AG20443 (cell line): Measurements from ENCODE around the gene DDA1.

Source experiments
- DNase-seq: peaks from one replicate; pipeline ENCODE4 v3.0.0; 2012; ENCODE audit warnings: low spot score, mixed read lengths

Gene DDA1

DNA sequence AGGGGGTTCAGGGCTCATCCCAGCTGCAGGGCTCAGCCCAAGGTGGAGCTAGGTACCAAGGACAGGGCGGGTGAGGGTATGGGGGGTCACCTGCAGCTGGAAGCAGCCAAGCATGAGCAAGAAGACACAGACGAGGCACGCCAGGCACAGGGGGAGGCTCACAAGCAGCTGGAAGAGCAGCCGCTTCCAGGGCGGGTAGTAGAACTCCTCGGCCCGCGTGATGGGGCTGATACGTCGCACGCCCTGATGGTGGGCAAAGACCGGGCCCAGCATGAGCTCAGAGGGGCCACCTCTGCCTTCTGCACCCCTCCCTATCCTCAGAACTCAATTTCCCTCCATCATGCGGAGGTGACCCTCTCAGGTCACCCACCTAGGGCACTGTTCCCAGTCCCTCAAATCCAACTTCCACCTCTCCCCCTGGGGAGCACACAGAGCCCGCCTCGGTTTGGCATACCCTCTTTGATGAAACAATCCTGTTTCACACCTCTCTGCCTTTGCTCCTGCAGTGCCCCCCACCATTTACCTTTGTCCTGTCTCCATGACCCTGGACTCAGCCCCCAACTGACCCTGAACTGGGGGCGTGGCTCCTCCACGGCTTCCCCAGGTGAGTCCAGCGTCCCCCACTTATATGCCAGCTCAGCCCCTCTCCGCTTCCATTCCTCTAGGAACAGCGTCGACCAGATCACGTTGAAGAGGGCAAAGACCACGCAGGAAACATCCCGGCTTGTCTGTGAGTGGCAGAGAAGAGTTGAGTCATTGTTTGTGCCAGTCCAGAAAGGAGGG is 21.1 kb downstream of the DDA1 start:
- DNase-seq: no peak

DNA sequence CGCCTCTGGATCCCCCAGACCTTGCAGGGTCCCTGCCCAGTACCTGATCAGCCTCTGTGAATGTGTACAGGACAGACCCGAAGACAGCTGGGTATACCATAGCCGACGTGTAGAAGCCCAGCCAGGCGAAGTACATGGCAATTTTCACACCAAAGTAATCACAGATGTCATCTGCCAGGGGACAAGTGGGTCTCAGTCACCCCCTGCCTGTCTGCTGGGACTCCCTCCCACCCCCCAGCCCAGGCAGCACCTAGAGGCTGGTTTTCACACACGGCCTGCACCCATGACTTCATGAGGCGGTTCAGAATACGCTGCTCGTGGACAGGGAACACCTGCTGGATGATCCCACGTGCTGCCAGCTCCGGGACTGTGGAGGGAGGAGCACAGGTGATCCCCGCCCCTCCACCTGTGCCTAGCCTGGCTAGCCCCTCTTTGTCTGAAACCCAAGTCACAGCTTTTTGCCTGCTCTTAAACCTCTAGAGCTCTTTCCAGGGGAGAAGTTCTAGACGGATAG is 21.7 kb downstream of the DDA1 start:
- no peak for DNase-seq

DNA sequence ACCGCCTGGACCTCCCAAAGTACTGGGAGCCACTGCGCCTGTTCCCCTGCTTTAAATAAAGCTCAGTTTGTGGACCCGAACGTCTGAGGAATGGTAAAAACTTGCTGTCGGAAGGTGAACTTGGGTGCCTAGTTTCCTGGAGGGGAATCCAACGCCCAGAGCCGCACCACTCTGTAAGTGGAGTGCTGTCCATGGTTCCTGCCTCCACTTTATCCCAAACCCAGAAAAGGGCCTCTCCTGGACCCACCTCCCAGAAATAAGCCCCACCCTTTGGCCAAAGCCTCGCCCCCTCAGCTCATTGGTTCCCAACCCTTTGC is 23.0 kb downstream of the DDA1 start:
- no peak for DNase-seq

DNA sequence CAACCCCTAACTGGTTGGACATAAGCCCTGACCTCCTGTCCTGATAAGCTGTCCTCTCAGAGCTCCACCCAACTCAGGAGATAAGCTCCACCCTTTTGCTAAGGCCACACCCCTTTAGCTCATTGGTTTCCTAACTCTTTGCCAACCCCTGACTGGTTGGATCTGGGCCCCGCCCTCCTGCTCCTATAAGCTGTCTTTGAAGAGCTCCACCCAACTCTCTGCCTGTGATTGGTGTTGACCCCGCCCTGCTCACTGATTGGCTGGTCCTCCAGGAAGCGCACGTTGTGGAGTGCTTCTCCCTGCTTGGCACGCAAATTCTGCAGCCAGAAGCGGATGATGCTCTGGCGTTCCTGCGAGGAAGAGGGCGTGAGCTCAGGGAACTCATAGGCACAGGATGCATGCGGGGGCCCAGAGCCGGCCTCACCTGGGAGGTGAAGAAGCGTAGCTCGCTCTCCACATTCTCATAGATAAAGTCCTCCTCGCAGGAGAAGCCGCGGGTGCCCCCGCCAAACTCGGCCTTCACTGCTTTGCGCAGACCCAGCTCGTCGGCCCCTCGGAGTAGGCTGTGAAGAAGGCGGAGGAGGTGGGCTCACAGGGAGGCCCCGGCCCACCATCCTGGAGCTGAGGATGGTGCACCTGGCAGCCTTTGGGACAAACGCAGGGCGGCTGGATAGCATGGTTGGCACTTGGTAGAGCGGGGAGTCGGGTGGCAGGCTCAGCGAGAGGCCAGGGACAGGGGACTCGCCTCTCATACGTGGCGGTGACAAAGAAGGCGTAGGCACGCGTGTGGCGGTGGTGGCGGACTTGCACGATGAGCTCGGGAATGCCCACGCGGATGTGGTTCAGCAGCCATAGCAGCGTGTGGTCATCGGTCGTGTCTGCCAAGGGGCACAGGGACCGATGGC is 23.6 kb downstream of the DDA1 start:
- no peak for DNase-seq

DNA sequence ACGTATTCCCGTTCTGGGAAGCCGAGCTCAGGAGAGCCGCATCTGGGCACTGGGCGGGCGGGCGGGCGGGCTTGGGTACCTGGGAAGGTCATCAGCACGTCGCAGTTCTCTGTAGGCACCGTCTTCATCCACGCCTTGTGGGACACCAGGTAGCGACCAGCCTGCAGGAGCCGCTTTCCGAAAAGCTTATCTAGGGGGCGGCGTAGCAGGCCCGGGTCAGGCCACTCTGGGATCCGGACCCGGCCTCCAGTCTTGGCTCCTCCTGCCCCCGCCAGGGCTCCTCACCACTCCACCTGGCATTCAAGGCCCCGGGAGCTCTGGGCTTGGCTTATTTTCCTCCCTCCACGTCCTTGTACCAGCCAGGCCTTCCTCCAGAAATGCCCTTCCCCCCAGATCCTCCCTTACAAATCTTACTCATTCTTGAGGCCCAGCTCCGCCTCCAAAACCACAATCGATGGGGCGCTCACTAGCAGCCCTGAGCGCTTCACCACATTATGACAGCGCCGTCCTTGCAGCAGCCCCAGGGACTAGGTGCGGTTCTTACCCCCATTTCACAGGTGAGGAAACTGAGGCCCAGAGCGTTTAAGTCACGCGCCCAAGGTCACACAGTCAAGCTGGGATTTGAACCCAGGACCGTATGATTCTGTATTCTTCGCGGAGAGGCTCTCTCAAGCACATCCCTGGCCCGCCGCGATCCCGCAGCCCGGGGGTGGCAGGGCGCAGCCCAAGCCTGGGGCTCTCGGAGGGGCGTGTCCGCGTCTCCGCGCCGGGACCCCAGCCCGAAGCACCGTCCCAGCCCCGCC is 24.4 kb downstream of the DDA1 start:
- peak; percentile 83 for DNase-seq

DNA sequence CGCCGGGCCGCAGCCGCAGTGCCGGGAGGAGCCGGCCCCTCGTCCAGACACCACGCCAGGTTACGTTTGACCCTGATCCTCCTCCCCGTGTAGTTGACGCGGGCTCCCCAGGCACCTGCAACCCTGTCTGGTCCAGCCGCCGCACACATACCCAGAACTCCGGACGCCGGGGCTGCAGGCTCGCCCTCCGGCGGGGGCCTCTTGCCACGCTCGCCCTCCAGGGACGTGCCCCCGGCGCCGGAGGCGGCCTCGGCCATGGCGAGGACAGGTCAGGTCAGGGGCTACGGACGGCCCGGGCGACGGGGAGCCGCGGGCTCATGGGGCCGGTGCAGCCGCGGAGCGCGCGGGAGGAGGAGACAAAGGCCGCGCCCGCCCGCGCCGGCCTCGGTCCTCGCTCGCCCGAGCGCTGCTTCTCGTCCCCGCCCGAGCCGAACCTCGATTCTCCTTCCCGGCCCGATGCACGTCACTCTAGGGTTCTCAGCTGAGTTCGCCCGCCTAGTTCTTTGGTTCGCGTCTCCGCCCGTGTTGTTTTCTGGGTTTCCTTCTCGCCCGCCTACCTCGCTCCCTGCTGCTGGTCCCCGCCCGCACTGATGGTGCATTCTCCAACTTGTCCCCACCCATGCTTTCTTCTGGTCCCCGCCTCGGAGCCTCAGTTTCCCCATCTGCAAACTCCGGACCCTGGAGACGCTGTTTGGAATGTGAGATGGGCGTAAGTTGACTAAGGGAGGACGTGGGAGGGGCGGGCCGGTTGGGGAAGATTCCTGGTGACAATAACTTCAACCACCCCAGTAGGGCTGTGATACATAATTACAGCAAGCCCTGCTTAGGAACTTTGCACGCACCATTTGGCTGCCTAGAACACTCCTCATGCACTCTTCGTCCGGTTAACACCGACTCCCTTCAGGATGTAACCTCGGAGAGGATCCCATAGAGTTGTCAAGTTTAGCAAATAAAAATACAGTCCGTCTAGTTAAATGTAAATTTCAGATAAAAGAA is 25.3 kb downstream of the DDA1 start, which contains the start of gene ANO8:
Gene ANO8 (minus strand): TSS at position 442 of the 996 bp plus-strand sequence. CDS start 185 bp downstream, at position 257.
- DNase-seq: peak; percentile 95

DNA sequence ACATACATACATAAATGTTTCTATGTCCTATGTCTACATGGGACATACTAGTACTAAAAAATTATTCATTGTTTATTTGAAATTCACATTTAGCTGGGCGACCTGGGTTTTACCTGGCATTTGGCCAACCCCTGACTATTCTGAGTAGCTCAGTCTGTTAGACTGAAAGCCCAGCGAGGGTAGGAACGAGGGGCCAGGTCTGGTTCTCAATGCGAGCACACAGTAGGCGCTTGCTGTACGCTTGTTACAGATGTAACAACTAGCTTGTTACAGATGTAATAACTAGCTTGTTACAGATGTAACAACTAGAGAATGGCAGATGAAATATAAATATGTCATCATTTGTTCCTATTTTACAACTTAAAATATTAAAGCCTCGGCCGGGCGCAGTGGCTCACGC is 26.2 kb downstream of the DDA1 start:
- DNase-seq: no peak

DNA sequence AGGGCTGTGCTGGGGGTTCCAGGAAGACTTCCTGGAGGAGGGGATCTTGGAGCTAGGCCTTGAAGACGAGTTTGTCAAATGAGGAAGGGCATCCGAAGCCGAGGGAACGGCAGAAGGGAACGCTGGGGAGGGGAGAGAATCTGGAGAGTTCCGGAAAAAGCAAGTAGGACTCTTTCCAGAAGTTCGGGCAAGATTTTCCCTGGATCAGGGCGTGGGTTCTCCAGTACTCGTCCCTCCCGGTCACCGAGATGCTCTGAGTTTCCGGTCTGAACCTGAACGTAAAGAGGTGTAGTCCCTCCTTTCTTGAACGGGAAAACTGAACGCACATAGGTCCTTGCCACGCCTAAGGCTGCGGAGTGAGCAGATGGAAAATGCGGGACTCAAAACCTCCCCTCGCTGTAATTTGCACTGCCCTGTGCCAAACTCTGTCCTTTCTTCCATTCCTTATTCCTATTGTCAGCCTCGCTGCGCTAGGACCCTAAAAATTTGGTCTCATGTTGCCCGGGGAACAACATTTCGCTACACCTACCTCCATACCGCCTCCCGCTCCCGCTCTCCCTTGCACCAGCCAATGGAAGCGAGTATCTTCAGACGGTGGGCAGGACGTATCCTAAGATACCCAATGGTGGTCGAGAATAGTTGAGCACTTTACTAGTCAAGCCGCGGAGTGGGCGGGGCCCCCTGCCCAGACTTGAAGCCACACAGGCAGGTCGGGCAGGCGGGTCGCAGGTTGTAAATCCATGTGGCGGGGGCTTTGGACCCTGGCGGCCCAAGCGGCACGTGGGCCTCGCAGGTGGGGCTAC is 27.7 kb downstream of the DDA1 start, which contains the start of gene GTPBP3:
Gene GTPBP3 (plus strand): TSS at position 682 of the 803 bp plus-strand sequence. CDS start 59 bp downstream, at position 741.
- peak; percentile 96 for DNase-seq

DNA sequence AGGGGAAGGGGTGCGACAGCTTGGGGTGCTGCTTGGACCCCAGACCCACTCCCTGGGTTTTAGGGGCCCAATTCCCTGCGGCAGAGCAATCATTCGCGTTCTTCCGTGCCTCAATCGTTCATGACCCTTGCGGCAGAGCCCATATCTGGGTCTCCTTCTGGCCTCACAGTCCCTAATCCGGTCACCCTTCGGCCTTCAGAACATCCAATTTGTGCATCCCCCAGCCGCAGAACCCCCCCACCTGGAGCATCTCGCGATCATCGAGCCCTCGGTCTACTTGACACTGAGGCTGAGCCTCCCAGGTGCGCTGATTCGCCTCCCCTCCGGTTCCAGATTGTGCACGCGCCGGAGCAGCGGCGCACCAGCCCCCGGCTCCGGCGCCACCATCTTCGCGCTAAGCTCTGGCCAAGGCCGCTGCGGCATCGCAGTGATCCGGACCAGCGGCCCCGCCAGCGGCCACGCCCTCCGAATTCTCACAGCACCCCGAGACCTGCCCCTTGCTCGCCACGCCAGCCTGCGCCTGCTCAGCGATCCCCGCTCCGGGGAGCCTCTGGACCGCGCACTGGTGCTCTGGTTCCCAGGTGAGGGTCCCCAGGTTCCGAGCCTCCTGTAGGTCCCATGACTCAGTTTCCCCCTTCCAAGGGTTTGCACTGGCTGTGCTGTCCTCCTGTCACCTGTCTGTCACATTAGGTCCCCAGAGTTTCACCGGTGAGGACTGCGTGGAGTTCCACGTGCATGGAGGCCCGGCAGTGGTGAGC is 28.5 kb downstream of the DDA1 start:
- peak; percentile 64 for DNase-seq

DNA sequence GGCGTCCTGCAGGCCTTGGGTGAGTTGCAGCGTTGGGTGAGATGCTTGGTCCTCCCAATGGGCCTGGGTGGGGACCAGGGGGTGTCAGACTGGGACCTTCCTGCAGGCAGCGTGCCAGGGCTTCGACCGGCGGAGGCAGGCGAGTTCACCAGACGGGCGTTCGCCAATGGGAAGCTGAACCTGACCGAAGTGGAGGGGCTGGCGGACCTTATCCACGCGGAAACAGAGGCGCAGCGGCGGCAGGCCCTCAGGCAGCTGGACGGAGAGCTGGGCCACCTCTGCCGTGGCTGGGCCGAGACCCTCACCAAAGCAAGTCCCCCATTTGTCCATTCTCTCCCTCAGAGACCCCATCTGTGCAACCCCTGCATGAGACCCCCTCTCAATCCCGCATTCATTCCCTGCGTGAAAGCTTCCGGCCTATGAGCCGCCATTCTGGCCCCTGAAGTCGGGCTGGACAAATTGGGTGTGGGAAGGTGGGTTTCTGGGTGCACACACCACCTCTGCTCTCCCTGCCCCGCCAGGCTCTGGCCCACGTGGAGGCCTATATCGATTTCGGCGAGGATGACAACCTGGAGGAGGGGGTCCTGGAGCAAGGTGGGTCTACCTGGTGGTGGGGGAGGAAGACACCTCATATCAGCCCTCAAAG is 29.2 kb downstream of the DDA1 start:
- DNase-seq: no peak

DNA sequence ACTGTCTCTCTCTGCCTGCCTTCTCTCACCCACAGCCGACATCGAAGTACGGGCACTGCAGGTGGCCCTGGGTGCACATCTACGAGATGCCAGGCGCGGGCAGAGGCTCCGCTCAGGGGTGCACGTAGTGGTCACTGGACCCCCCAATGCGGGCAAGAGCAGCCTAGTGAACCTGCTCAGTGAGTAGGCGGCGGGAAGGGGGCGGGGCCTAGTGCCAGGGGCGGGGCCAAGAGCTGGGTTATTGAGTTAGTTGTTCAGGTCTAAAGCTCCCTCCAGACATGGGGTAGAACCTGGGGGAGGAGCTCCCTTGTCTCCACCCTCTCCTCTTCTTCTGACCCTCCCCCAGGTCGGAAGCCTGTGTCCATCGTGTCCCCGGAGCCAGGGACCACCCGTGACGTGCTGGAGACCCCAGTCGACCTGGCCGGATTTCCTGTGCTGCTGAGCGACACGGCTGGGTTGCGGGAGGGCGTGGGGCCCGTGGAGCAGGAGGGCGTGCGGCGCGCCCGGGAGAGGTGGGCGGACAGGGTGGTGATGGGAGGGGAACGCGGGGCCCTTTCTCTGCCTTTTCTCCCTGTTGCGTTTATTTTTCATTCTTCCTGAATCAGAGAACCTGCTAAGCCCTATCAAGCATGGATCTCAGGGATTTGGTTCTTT is 29.9 kb downstream of the DDA1 start:
- DNase-seq: no peak

DNA sequence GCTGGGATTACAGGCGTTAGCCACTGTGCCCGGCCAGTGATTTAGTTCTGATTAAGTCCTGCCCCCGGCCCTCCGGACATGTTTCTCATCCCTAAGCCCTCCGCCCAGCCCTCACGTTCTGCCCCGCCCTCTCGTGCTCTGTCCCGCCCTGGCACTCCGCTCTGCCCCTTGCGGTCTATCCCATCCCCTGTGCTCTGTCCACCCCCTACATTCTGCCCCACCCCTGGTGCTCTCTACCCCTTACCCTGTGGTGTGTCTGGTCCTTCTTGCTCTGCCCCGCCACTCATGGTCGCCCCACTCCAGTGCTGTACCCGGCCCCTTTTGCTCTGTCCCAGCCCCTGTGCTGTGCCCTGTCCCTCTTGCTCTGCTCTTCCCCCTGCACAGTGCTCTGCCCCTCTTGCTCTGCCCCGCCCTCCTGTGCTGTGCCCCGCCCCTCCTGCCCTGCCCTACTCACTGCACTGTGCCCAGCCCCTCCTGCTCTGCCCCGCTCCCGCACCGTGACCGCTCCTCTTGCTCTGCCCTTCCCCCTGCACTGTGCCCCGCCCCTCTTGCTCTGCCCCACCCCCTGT is 31.0 kb downstream of the DDA1 start:
- DNase-seq: no peak

DNA sequence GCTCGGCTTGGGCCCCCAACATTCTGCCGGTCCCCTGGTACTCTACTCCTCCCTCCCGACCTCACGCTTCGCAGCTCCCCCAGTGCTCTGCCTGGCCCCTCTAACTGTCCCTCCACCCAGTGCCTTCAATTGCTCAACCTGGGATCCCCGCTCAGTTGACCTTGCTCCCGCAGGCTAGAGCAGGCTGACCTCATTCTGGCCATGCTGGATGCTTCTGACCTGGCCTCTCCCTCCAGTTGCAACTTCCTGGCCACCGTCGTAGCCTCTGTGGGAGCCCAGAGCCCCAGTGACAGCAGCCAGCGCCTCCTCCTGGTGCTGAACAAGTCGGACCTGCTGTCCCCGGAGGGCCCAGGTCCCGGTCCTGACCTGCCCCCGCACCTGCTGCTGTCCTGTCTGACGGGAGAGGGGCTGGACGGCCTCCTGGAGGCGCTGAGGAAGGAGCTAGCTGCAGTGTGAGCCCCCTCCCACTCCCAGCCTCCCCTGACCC is 31.6 kb downstream of the DDA1 start:
- no peak for DNase-seq

DNA sequence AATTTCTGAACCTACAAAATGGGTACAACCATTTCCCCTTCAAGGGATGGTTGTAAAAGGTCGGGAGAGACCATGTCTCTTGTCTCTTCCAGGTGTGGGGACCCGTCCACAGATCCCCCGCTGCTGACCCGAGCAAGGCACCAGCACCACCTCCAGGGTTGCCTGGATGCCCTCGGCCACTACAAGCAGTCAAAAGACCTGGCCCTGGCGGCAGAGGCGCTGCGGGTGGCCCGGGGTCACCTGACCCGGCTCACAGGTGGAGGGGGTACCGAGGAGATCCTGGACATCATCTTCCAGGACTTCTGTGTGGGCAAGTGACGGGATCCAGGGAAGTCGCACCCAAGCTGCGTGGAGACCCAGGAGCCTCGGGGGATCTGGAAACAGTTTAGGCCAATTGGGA is 32.0 kb downstream of the DDA1 start:
- no peak for DNase-seq

DNA sequence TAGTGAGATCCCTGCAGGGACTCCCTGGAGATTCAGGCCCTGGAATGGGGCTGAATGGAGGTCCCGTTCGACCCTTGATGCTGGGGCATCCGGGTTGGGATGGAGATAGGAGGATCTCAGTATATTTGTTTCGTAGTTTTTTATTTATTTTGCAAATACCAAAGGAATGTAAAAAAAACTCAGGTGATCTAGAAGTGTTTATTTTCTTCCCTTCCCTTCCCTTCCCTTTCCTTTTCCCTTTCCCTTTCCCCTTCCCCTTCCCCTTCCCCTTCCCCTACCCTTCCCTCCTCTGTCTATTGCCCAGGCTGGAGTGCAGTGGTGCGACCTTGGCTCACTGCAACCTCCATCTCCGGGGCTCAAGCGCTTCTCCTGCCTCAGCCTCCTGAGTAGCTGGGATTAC is 32.5 kb downstream of the DDA1 start:
- no peak for DNase-seq

DNA sequence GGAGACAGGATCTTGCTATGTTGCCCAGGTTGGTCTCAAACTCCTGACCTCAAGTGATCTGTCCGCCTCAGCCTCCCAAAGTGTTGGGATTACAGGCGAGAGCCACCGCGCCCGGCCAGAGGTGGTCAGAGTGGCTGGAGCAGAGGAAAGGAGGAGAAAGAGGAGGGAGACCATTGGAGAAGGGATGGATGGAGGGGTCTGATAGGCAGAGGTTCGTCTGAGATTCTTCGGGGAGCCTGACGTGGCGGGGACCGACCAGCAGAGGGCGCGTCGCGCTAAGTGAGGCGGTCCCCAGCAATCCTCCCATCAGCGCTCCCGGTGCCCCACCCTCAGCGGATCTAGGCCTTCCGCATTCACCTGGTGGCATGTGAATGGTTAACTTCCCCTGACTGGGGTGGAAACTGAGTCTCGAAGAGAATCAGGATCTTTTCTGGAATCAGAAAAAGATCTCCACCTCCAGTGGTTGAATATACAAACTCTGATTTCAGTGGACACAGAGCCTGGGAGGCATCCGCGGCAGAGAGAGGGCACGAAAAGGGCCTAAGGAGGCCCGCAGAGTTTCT is 36.8 kb downstream of the DDA1 start:
- DNase-seq: peak; percentile 89

DNA sequence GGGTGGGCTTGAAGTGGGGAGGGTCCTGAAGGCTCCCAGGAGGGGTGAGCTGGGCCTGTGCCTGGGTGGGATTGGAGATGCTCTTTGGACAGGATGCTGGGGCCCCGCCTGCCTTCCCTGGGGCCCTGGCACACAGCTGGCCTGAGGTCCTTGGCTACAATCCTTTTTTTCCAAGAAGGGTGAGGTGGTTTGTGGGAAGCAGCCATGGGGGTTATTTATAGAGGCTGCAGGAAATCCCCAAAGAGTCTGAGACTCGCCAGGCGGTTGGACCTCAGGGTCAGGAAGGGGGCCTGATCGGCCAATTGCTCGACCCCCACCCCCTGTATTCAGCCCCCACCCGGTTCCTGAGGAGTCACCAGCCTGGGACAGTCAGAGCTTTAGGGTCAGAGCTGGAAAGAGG is 38.0 kb downstream of the DDA1 start:
- no peak for DNase-seq
